Measurements from ENCODE around the gene SCAP.
A peak's percentile ranks its signal among the peaks of the same experiment; 100 is the strongest.

Gene SCAP

DNA sequence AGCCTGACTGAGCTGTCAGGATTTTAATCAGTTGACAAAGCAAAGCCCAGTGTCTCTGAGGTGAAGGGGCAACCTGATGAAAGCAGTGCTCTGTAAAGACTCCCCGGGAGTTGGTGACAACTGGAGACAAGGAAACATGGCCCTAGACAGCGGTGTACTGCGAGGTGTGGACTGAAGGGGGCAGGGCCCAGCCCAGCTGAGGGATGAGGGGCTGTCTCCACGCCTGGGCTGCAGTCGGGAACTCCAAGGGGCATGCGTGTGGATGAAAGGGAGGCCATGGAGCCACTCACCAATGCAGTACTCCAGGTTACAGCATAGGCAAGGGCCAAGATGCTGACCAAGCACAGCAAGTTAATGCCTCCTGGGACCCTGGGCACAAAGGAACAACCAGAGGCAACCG, 45.1 kb downstream of the SCAP start:
- no peak overlapping the region for H3K4me3 ChIP-seq (ENCODE audit: low read depth, low read length)
- POLR2A ChIA-PET: no interaction called here
- no peak overlapping the region for H3K27ac ChIP-seq (ENCODE audit: extremely low read depth, low read depth, low read length)
- TF ChIP-seq ZNF670 (tag by site-specific recombination; IDR thresholded peaks at IDR 0.05; ENCODE audit: low read depth) (no peak), ZNF391 (tag by site-specific recombination; IDR thresholded peaks at IDR 0.05; ENCODE audit: borderline replicate concordance, low read depth) (no peak), ZNF214 (tag by site-specific recombination; IDR thresholded peaks at IDR 0.05; ENCODE audit: borderline replicate concordance) (no peak), ZNF571 (tag by site-specific recombination; IDR thresholded peaks at IDR 0.05) (no peak), BCL11A (tag by site-specific recombination; IDR thresholded peaks at IDR 0.05; ENCODE audit: low read depth) (no peak), ZNF350 (tag by site-specific recombination; IDR thresholded peaks at IDR 0.05) (no peak), ZNF394 (tag by site-specific recombination; IDR thresholded peaks at IDR 0.05; ENCODE audit: borderline replicate concordance) (no peak)
- TF ChIP-seq, protein P1, sequence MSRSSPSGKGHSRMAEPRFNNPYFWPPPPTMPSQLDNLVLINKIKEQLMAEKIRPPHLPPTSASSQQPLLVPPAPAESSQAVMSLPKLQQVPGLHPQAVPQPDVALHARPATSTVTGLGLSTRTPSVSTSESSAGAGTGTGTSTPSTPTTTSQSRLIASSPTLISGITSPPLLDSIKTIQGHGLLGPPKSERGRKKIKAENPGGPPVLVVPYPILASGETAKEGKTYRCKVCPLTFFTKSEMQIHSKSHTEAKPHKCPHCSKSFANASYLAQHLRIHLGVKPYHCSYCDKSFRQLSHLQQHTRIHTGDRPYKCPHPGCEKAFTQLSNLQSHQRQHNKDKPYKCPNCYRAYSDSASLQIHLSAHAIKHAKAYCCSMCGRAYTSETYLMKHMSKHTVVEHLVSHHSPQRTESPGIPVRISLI (tag by site-specific recombination; IDR thresholded peaks at IDR 0.05): no peak
- TF ChIP-seq, protein P2, sequence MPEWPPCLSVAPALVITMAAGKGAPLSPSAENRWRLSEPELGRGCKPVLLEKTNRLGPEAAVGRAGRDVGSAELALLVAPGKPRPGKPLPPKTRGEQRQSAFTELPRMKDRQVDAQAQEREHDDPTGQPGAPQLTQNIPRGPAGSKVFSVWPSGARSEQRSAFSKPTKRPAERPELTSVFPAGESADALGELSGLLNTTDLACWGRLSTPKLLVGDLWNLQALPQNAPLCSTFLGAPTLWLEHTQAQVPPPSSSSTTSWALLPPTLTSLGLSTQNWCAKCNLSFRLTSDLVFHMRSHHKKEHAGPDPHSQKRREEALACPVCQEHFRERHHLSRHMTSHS (tag by site-specific recombination; IDR thresholded peaks at IDR 0.05): no peak
- H3K4me1 ChIP-seq (ENCODE audit: control insufficient read depth, insufficient read depth, low read length): no peaks in the 10 kb centered on the region
- H3K9me3 ChIP-seq (ENCODE audit: control insufficient read depth, insufficient read depth, low read depth, low read length): no peaks in the 10 kb centered on the region
- H3K36me3 ChIP-seq (ENCODE audit: control insufficient read depth in 2 of 2, insufficient read depth in 1 of 2, low read length in 2 of 2): peaks cover 0 to 77% of the 10 kb centered on the region in 2 experiments; a peak in 2 of 3 replicates
- CTCF ChIA-PET: no interaction called here

DNA sequence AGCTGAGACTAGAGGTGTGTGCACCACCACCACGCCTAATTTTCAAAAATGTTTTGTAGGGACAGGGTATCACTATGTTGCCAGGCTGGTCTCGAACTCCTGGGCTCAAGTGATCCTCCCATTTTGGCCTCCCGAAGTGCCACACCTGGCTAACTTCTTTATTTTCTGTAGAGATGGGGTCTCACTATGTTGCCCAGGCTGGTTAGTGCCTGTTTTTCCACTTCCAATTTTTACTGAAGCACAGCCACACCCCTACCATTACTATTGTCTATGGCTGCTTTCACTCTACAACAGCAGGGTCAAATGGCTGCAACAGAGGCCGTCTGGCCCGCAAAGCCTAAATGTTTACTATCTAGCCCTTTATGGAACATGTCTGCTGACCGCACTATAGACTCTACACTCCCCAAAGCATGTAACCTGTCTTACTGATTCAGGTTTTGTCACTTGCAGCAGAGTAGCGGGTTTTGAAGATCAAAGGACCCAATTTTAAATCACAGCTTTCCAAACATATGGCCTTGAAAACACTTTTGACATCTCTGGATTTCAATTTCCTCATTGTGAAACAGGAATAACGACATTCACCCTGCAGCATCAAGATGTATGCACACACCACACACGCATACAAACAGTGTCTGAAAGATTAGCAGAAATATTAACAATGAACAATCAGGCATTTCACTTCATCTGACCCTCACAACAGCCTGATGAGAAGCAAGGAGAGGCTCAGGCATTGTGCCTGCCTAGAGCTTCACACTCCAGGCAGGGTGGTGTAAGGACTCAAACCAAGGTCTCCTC, 46.1 kb downstream of the SCAP start:
- Histone ChIP-seq H3K4me1 (ENCODE audit: control insufficient read depth, insufficient read depth, low read length) (no peaks in the 10 kb centered on the region), H3K27ac (ENCODE audit: extremely low read depth, low read depth, low read length) (no peak overlapping the region), H3K9me3 (ENCODE audit: control insufficient read depth, insufficient read depth, low read depth, low read length) (no peaks in the 10 kb centered on the region), H3K4me3 (ENCODE audit: low read depth, low read length) (no peak overlapping the region), H3K36me3 (ENCODE audit: control insufficient read depth in 2 of 2, insufficient read depth in 1 of 2, low read length in 2 of 2) (peaks cover 0 to 82% of the 10 kb centered on the region in 2 experiments; a peak in 2 of 3 replicates)
- ChIA-PET CTCF (no interaction called here), POLR2A (interaction anchor here (0.6 kb wide), 1 partner anchor 45 kb away, joined by 3 read pairs; no protein-coding TSS in a partner anchor)
- TF ChIP-seq ZNF248 (tag by site-specific recombination; IDR thresholded peaks at IDR 0.05) (no peak), ZNF121 (tag by site-specific recombination; IDR thresholded peaks at IDR 0.05) (0 out of 2 replicates have a peak, but pooled peaks have one; percentile 19)

DNA sequence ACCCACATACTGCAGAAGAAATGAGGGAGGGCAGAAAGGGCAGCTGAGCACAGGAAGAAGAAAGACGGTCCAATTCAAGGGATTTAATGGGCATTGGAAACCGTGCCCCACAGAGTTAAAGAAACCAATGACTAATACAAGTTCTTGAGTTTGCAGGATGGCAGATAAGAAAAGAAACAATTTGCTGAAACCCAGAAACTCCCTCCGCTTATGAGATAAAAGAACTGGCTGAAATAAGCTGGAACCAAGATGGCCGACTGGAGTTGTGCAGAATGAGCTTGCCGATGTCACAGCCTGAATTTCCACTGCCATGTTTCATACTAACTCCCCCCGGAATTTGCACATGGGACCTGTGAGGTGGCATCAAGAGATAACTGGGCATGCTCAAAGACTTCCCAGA, 47.1 kb downstream of the SCAP start:
- peaks cover 0 to 82% of the 10 kb centered on the region in 2 experiments; a peak in 2 of 3 replicates for H3K36me3 ChIP-seq (ENCODE audit: control insufficient read depth in 2 of 2, insufficient read depth in 1 of 2, low read length in 2 of 2)
- H3K27ac ChIP-seq (ENCODE audit: extremely low read depth, low read depth, low read length): no peak overlapping the region
- no peak overlapping the region for H3K4me3 ChIP-seq (ENCODE audit: low read depth, low read length)
- ChIA-PET POLR2A (no interaction called here), CTCF (no interaction called here)
- H3K4me1 ChIP-seq (ENCODE audit: control insufficient read depth, insufficient read depth, low read length): no peaks in the 10 kb centered on the region
- TF ChIP-seq, protein P3, sequence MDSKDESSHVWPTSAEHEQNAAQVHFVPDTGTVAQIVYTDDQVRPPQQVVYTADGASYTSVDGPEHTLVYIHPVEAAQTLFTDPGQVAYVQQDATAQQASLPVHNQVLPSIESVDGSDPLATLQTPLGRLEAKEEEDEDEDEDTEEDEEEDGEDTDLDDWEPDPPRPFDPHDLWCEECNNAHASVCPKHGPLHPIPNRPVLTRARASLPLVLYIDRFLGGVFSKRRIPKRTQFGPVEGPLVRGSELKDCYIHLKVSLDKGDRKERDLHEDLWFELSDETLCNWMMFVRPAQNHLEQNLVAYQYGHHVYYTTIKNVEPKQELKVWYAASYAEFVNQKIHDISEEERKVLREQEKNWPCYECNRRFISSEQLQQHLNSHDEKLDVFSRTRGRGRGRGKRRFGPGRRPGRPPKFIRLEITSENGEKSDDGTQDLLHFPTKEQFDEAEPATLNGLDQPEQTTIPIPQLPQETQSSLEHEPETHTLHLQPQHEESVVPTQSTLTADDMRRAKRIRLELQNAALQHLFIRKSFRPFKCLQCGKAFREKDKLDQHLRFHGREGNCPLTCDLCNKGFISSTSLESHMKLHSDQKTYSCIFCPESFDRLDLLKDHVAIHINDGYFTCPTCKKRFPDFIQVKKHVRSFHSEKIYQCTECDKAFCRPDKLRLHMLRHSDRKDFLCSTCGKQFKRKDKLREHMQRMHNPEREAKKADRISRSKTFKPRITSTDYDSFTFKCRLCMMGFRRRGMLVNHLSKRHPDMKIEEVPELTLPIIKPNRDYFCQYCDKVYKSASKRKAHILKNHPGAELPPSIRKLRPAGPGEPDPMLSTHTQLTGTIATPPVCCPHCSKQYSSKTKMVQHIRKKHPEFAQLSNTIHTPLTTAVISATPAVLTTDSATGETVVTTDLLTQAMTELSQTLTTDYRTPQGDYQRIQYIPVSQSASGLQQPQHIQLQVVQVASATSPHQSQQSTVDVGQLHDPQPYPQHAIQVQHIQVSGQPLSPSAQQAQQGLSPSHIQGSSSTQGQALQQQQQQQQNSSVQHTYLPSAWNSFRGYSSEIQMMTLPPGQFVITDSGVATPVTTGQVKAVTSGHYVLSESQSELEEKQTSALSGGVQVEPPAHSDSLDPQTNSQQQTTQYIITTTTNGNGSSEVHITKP (tag by site-specific recombination; IDR thresholded peaks at IDR 0.05): peak; percentile 75
- TF ChIP-seq KLF7 (tag by site-specific recombination; IDR thresholded peaks at IDR 0.05; ENCODE audit: borderline replicate concordance): no peak
- H3K9me3 ChIP-seq (ENCODE audit: control insufficient read depth, insufficient read depth, low read depth, low read length): no peaks in the 10 kb centered on the region

All from HEK293 (cell line).